Vagina (tissue), 2 donors: ENCODE results near the gene SLC34A1. TPM values are rescaled to one million over a fixed set of nuclear protein-coding genes. Genes with fewer than 3 reads are reported as not detected.
A peak's percentile ranks its signal among the peaks of the same experiment; 100 is the strongest.

ENCODE experiments used
- DNase-seq, 2 donors: peaks; one replicate each; pipeline ENCODE4 v3.0.0-alpha.2; 2017; ENCODE audit errors: extremely low spot score in 2 of 2
- H3K27ac ChIP-seq: fragments of 200-600 bp; sonication (generic); one replicate; pipeline ENCODE4 v1.5.1; 2019
- H3K27me3 ChIP-seq: fragments of 200-600 bp; sonication (generic); one replicate; pipeline ENCODE4 v1.5.1; 2019
- H3K36me3 ChIP-seq, 2 donors: fragments of 200-600 bp; sonication (generic); one replicate each; pipeline ENCODE4 v1.5.1; 2017 to 2019
- H3K4me1 ChIP-seq: fragments of 200-600 bp; sonication (generic); one replicate; pipeline ENCODE4 v1.5.1; 2019
- H3K4me3 ChIP-seq, 2 donors: fragments of 200-600 bp; sonication (generic); 1 replicate in 1 of 2; 2 replicates in 1 of 2; pipeline ENCODE4 v1.5.1; 2016 to 2019
- H3K9me3 ChIP-seq: fragments of 200-600 bp; sonication (generic); one replicate; pipeline ENCODE4 v1.5.1; 2019
- CTCF ChIP-seq, 3 experiments: fragments of 450-650 bp in 2 of 3; fragments of 200-600 bp in 1 of 3; sonication (generic) in 1 of 3; IDR thresholded peaks; one replicate each; pipeline ENCODE4 v1.5.1; 2017 to 2019; ENCODE audit warnings: antibody characterized with exemption in 3 of 3, mild to moderate bottlenecking in 2 of 3, moderate library complexity in 2 of 3
- POLR2A ChIP-seq, 2 donors: fragments of 450-650 bp; IDR thresholded peaks; one replicate each; pipeline ENCODE4 v1.6.1; 2017; ENCODE audit warnings: antibody characterized with exemption in 2 of 2, mild to moderate bottlenecking in 2 of 2, moderate library complexity in 2 of 2
- POLR2AphosphoS5 ChIP-seq, 2 donors: sonication (generic); formaldehyde crosslinking; IDR thresholded peaks; one replicate each; pipeline ENCODE4 v1.9.0; 2017; ENCODE audit warnings: antibody characterized with exemption in 2 of 2, mild to moderate bottlenecking in 2 of 2, low read depth in 1 of 2; ENCODE audit not compliant: insufficient read depth in 1 of 2
- intact Hi-C: fragments of 100-400 bp; cut with DNase I; formaldehyde crosslinking; loops from one replicate; pipeline ENCODE4 v1.15.1; 2023
- total RNA-seq: library from RNA; depleted of rRNA; stranded (reverse); fragments of >200 nt; gene quantifications from one replicate; pipeline ENCODE4 v1.2.3, GENCODE V29; 2016

The SLC34A1 gene
- total RNA-seq, 1 donor from 2014 or later: not detected

- Histone ChIP-seq H3K36me3 (no peaks in the 10 kb centered on the region), H3K27ac (no peak overlapping the region), H3K4me3 (no peak overlapping the region), H3K27me3 (no peaks in the 10 kb centered on the region), H3K9me3 (no peaks in the 10 kb centered on the region), H3K4me1 (peaks cover 23% of the 10 kb centered on the region)
- no peak for DNase-seq
- intact Hi-C loops: no loop called here
- no peak for TF ChIP-seq CTCF (IDR thresholded peaks at IDR 0.05)
These were observed 1.1 kb upstream of the SLC34A1 start for GRCh38 chr5:177383181-177383580.

- Histone ChIP-seq H3K4me3 (no peak overlapping the region), H3K27ac (no peak overlapping the region), H3K36me3 (no peaks in the 10 kb centered on the region), H3K4me1 (peaks cover 46% of the 10 kb centered on the region), H3K9me3 (no peaks in the 10 kb centered on the region), H3K27me3 (no peaks in the 10 kb centered on the region)
- intact Hi-C loops: no loop called here
- DNase-seq: no peak
- TF ChIP-seq CTCF (IDR thresholded peaks at IDR 0.05) (no peak), POLR2AphosphoS5 (IDR thresholded peaks at IDR 0.05; ENCODE audit: insufficient read depth in 1 of 2, low read depth in 1 of 2) (no peak), POLR2A (IDR thresholded peaks at IDR 0.05) (no peak)
These were observed 1.5 kb downstream of the SLC34A1 start for GRCh38 chr5:177385720-177386119.

GRCh38 chr5:177386542-177386941 lies 2.3 kb downstream of the SLC34A1 start:
- peaks cover 46% of the 10 kb centered on the region for H3K4me1 ChIP-seq
- no peak overlapping the region for H3K27ac ChIP-seq
- no peak for DNase-seq
- H3K9me3 ChIP-seq: no peaks in the 10 kb centered on the region
- TF ChIP-seq CTCF (IDR thresholded peaks at IDR 0.05) (no peak), POLR2AphosphoS5 (IDR thresholded peaks at IDR 0.05; ENCODE audit: insufficient read depth in 1 of 2, low read depth in 1 of 2) (no peak), POLR2A (IDR thresholded peaks at IDR 0.05) (no peak)
- no peaks in the 10 kb centered on the region for H3K36me3 ChIP-seq
- no peak overlapping the region for H3K4me3 ChIP-seq
- H3K27me3 ChIP-seq: no peaks in the 10 kb centered on the region
- intact Hi-C loops: no loop called here

- H3K9me3 ChIP-seq: no peaks in the 10 kb centered on the region
- no peak for DNase-seq
- no peaks in the 10 kb centered on the region for H3K27me3 ChIP-seq
- TF ChIP-seq CTCF (IDR thresholded peaks at IDR 0.05) (no peak), POLR2AphosphoS5 (IDR thresholded peaks at IDR 0.05; ENCODE audit: insufficient read depth in 1 of 2, low read depth in 1 of 2) (no peak), POLR2A (IDR thresholded peaks at IDR 0.05) (no peak)
- no peak overlapping the region for H3K27ac ChIP-seq
- H3K4me3 ChIP-seq: no peak overlapping the region
- H3K4me1 ChIP-seq: peaks cover 46% of the 10 kb centered on the region
- no peaks in the 10 kb centered on the region for H3K36me3 ChIP-seq
- intact Hi-C loops: no loop called here
These were observed 3.2 kb downstream of the SLC34A1 start for GRCh38 chr5:177387405-177387804.

GRCh38 chr5:177388521-177389052 lies 4.4 kb downstream of the SLC34A1 start:
- Histone ChIP-seq H3K9me3 (no peaks in the 10 kb centered on the region), H3K4me1 (peaks cover 46% of the 10 kb centered on the region), H3K27me3 (no peaks in the 10 kb centered on the region), H3K4me3 (no peak overlapping the region), H3K27ac (peak overlapping the region; percentile 37), H3K36me3 (no peaks in the 10 kb centered on the region)
- TF ChIP-seq CTCF (IDR thresholded peaks at IDR 0.05) (no peak), POLR2AphosphoS5 (IDR thresholded peaks at IDR 0.05; ENCODE audit: insufficient read depth in 1 of 2, low read depth in 1 of 2) (no peak), POLR2A (IDR thresholded peaks at IDR 0.05) (no peak)
- no peak for DNase-seq
- intact Hi-C loops: no loop called here
